ENCODE results near the gene SLC16A11. TPM values are rescaled to one million over a fixed set of nuclear protein-coding genes. Genes with fewer than 3 reads are reported as not detected.
"Not testable (repeated sequence)": the region's sequence is repeated elsewhere in the genome, so short reads cannot be mapped to it uniquely, and the experiment has no call there.

The SLC16A11 gene
- total RNA-seq, 2 donors from 2014 or later = 0.24 to 0.44 TPM

- H3K27me3 ChIP-seq (ENCODE audit: control insufficient read depth, insufficient read depth, low read length, poor library complexity, severe bottlenecking) = no peaks in the 10 kb centered on the region
- H3K27me3 Mint-ChIP-seq (ENCODE audit: insufficient read depth) = peaks cover 7% of the 10 kb centered on the region
- H3K9ac ChIP-seq (ENCODE audit: extremely low read depth, low read length, poor library complexity, severe bottlenecking) = no peak overlapping the region
- no peaks in the 10 kb centered on the region for H3K4me1 Mint-ChIP-seq
- no peak overlapping the region for H3K27ac ChIP-seq (ENCODE audit: low read depth, low read length)
- no peaks in the 10 kb centered on the region for H3K9me3 Mint-ChIP-seq
- no peak for TF ChIP-seq CTCF (conservative IDR thresholded peaks at IDR 0.05)
- no peaks in the 10 kb centered on the region for H3K9me3 ChIP-seq (ENCODE audit: control insufficient read depth, low read length)
- whole genome bisulfite sequencing, 2 experiments (ENCODE audit: insufficient coverage in 1 of 2, insufficient read length in 1 of 2) = 83 to 89% methylated on average over 7 of the region's 7 CpGs
- no peaks in the 10 kb centered on the region for H3K36me3 Mint-ChIP-seq (ENCODE audit: low read depth)
- H3K36me3 ChIP-seq (ENCODE audit: control insufficient read depth, insufficient read depth, low read length) = no peaks in the 10 kb centered on the region
- H3K4me3 Mint-ChIP-seq = no peak overlapping the region
- DNase-seq = no peak
- H3K4me3 ChIP-seq (ENCODE audit: low read length) = no peak overlapping the region
- no peak overlapping the region for H3K27ac Mint-ChIP-seq
- no peaks in the 10 kb centered on the region for H3K4me1 ChIP-seq (ENCODE audit: control insufficient read depth, insufficient read depth, low read length)
Observed at GRCh38 chr17:7058831-7059447, 15.0 kb upstream of the SLC16A11 start.

- TF ChIP-seq CTCF (conservative IDR thresholded peaks at IDR 0.05) = no peak
- Mint-ChIP-seq H3K27ac (no peak overlapping the region), H3K27me3 (ENCODE audit: insufficient read depth) (peaks cover 3% of the 10 kb centered on the region), H3K4me1 (no peaks in the 10 kb centered on the region), H3K36me3 (ENCODE audit: low read depth) (no peaks in the 10 kb centered on the region), H3K4me3 (no peak overlapping the region), H3K9me3 (no peaks in the 10 kb centered on the region)
- Histone ChIP-seq H3K4me1 (ENCODE audit: control insufficient read depth, insufficient read depth, low read length) (no peaks in the 10 kb centered on the region), H3K36me3 (ENCODE audit: control insufficient read depth, insufficient read depth, low read length) (no peaks in the 10 kb centered on the region), H3K4me3 (ENCODE audit: low read length) (no peak overlapping the region), H3K27me3 (ENCODE audit: control insufficient read depth, insufficient read depth, low read length, poor library complexity, severe bottlenecking) (no peaks in the 10 kb centered on the region), H3K27ac (ENCODE audit: low read depth, low read length) (no peak overlapping the region), H3K9ac (ENCODE audit: extremely low read depth, low read length, poor library complexity, severe bottlenecking) (no peak overlapping the region), H3K9me3 (ENCODE audit: control insufficient read depth, low read length) (no peaks in the 10 kb centered on the region)
- whole genome bisulfite sequencing, 2 experiments (ENCODE audit: insufficient coverage in 1 of 2, insufficient read length in 1 of 2) = 93 to 100% methylated on average over 1 to 4 of the region's 4 CpGs
- DNase-seq = no peak
Observed at GRCh38 chr17:7056386-7056785, 12.5 kb upstream of the SLC16A11 start.

GRCh38 chr17:7050583-7050982 lies 6.7 kb upstream of the SLC16A11 start:
- not testable (repeated sequence) for DNase-seq; H3K9me3 Mint-ChIP-seq; H3K9me3 ChIP-seq (ENCODE audit: control insufficient read depth, low read length); H3K9ac ChIP-seq (ENCODE audit: extremely low read depth, low read length, poor library complexity, severe bottlenecking); H3K4me3 ChIP-seq (ENCODE audit: low read length); H3K4me3 Mint-ChIP-seq; H3K27ac ChIP-seq (ENCODE audit: low read depth, low read length); H3K36me3 Mint-ChIP-seq (ENCODE audit: low read depth); H3K4me1 ChIP-seq (ENCODE audit: control insufficient read depth, insufficient read depth, low read length); H3K36me3 ChIP-seq (ENCODE audit: control insufficient read depth, insufficient read depth, low read length); H3K27ac Mint-ChIP-seq
- peaks cover 10% of the 10 kb centered on the region for H3K27me3 ChIP-seq (ENCODE audit: control insufficient read depth, insufficient read depth, low read length, poor library complexity, severe bottlenecking)
- peaks cover 12% of the 10 kb centered on the region for H3K27me3 Mint-ChIP-seq (ENCODE audit: insufficient read depth)
- peaks cover 12% of the 10 kb centered on the region for H3K4me1 Mint-ChIP-seq
- WGBS, 2 experiments (ENCODE audit: insufficient coverage in 1 of 2, insufficient read length in 1 of 2) = 87 to 91% methylated on average over 6 to 9 of the region's 9 CpGs

GRCh38 chr17:7048968-7049367 lies 5.1 kb upstream of the SLC16A11 start:
- Mint-ChIP-seq H3K36me3 (ENCODE audit: low read depth) (no peaks in the 10 kb centered on the region), H3K4me1 (peaks cover 13% of the 10 kb centered on the region), H3K4me3 (no peak overlapping the region), H3K9me3 (no peaks in the 10 kb centered on the region), H3K27me3 (ENCODE audit: insufficient read depth) (peaks cover 27% of the 10 kb centered on the region), H3K27ac (no peak overlapping the region)
- Histone ChIP-seq H3K27me3 (ENCODE audit: control insufficient read depth, insufficient read depth, low read length, poor library complexity, severe bottlenecking) (peaks cover 27% of the 10 kb centered on the region), H3K27ac (ENCODE audit: low read depth, low read length) (no peak overlapping the region), H3K9ac (ENCODE audit: extremely low read depth, low read length, poor library complexity, severe bottlenecking) (no peak overlapping the region), H3K4me1 (ENCODE audit: control insufficient read depth, insufficient read depth, low read length) (peaks cover 2% of the 10 kb centered on the region), H3K36me3 (ENCODE audit: control insufficient read depth, insufficient read depth, low read length) (no peaks in the 10 kb centered on the region), H3K4me3 (ENCODE audit: low read length) (no peak overlapping the region), H3K9me3 (ENCODE audit: control insufficient read depth, low read length) (no peaks in the 10 kb centered on the region)
- WGBS, 2 experiments (ENCODE audit: insufficient coverage in 1 of 2, insufficient read length in 1 of 2) = 76 to 92% methylated on average over 5 of the region's 6 CpGs
- TF ChIP-seq CTCF (conservative IDR thresholded peaks at IDR 0.05) = no peak
- no peak for DNase-seq
